Measurements from ENCODE around the gene CAND2. TPM values are rescaled to one million over a fixed set of nuclear protein-coding genes. Genes with fewer than 3 reads are reported as not detected.

Gene CAND2
- total RNA-seq, 1 donor from 2014 or later = 40.0 TPM

GRCh38 chr3:12803371-12803770, 6.9 kb downstream of the CAND2 start:
- no peak for DNase-seq (ENCODE audit: low read depth)

- DNase-seq (ENCODE audit: low read depth) = no peak
Measured at GRCh38 chr3:12807066-12807465, 10.6 kb downstream of the CAND2 start.

GRCh38 chr3:12807601-12808359, 11.3 kb downstream of the CAND2 start:
- no peak for DNase-seq (ENCODE audit: low read depth)

- DNase-seq (ENCODE audit: low read depth) = no peak
Measured at GRCh38 chr3:12808587-12808986, 12.1 kb downstream of the CAND2 start.

- DNase-seq (ENCODE audit: low read depth) = no peak
Measured at GRCh38 chr3:12809001-12809400, 12.5 kb downstream of the CAND2 start.

GRCh38 chr3:12809435-12809834, 13.0 kb downstream of the CAND2 start:
- no peak for DNase-seq (ENCODE audit: low read depth)

GRCh38 chr3:12810013-12810780, 13.7 kb downstream of the CAND2 start:
- peak; percentile 91 for DNase-seq (ENCODE audit: low read depth)

- DNase-seq (ENCODE audit: low read depth) = no peak
Measured at GRCh38 chr3:12810961-12811360, 14.5 kb downstream of the CAND2 start.

- DNase-seq (ENCODE audit: low read depth) = no peak
Measured at GRCh38 chr3:12812812-12813211, 16.3 kb downstream of the CAND2 start.

- no peak for DNase-seq (ENCODE audit: low read depth)
Measured at GRCh38 chr3:12813967-12814366, 17.5 kb downstream of the CAND2 start.

GRCh38 chr3:12815078-12815477, 18.6 kb downstream of the CAND2 start:
- no peak for DNase-seq (ENCODE audit: low read depth)

- DNase-seq (ENCODE audit: low read depth) = no peak
Measured at GRCh38 chr3:12815719-12816118, 19.2 kb downstream of the CAND2 start.

- no peak for DNase-seq (ENCODE audit: low read depth)
Measured at GRCh38 chr3:12816521-12817342, 20.3 kb downstream of the CAND2 start.

- no peak for DNase-seq (ENCODE audit: low read depth)
Measured at GRCh38 chr3:12817343-12817710, 20.8 kb downstream of the CAND2 start.

GRCh38 chr3:12818273-12818672, 21.8 kb downstream of the CAND2 start:
- no peak for DNase-seq (ENCODE audit: low read depth)

GRCh38 chr3:12818773-12819172, 22.3 kb downstream of the CAND2 start:
- DNase-seq (ENCODE audit: low read depth) = no peak

GRCh38 chr3:12822725-12823373, 26.4 kb downstream of the CAND2 start:
- peak; percentile 32 for DNase-seq (ENCODE audit: low read depth)

- no peak for DNase-seq (ENCODE audit: low read depth)
Measured at GRCh38 chr3:12824299-12824698, 27.8 kb downstream of the CAND2 start.

GRCh38 chr3:12825156-12825555, 28.7 kb downstream of the CAND2 start:
- DNase-seq (ENCODE audit: low read depth) = no peak

GRCh38 chr3:12828751-12829150, 32.3 kb downstream of the CAND2 start:
- DNase-seq (ENCODE audit: low read depth) = no peak

- no peak for DNase-seq (ENCODE audit: low read depth)
Measured at GRCh38 chr3:12829404-12829803, 32.9 kb downstream of the CAND2 start.
